ENCODE results near the gene GABARAP.

- TF ChIP-seq PHB2 (IDR thresholded peaks at IDR 0.05; ENCODE audit: partially characterized antibody): no peak
- TF ChIP-seq ZNF678 (CRISPR knock-in tag; IDR thresholded peaks at IDR 0.05): no peak
- TF ChIP-seq RAD21 (CRISPR knock-in tag; IDR thresholded peaks at IDR 0.05): no peak
- no peak for TF ChIP-seq ZNF143 (CRISPR knock-in tag; IDR thresholded peaks at IDR 0.05)
- no peak for TF ChIP-seq RFX5 (IDR thresholded peaks at IDR 0.05; ENCODE audit: low read depth, low read length)
- TF ChIP-seq PREB (CRISPR knock-in tag; IDR thresholded peaks at IDR 0.05): no peak
- no peak for TF ChIP-seq ZNF205 (CRISPR knock-in tag; IDR thresholded peaks at IDR 0.05)
- TF ChIP-seq SP1 (IDR thresholded peaks at IDR 0.05): no peak
- TF ChIP-seq SP1 (CRISPR knock-in tag; IDR thresholded peaks at IDR 0.05): no peak
- TF ChIP-seq BHLHE40 (IDR thresholded peaks at IDR 0.05; ENCODE audit: low read length): no peak
- no peak for TF ChIP-seq NPAS2 (CRISPR knock-in tag; IDR thresholded peaks at IDR 0.05; ENCODE audit: borderline replicate concordance)
Observed at GRCh38 chr17:7222093-7222971, 19.9 kb downstream of the GABARAP start.
